Left lung (tissue), 10 donors: ENCODE data around the gene KANK3. TPM values are rescaled to one million over a fixed set of nuclear protein-coding genes. Genes with fewer than 3 reads are reported as not detected.

Experiments used
- ATAC-seq: fragments of 200-7000 bp; cut with Tn5 transposase; one replicate; pipeline ENCODE4 v1.9.1; 2020; ENCODE audit warnings: moderate library complexity
- DNase-seq, 4 donors: peaks; one replicate each; pipeline ENCODE4 v3.0.0-alpha.2; 2013 to 2020
- H3K27ac ChIP-seq, 2 donors: fragments of 200-600 bp; sonication (generic) in 1 of 2; one replicate each; pipeline versions ENCODE4 v1.5.0 to v1.8.0; 2020 to 2021
- H3K27me3 ChIP-seq, 2 donors: fragments of 200-600 bp; sonication (generic) in 1 of 2; one replicate each; pipeline versions ENCODE4 v1.5.0 to v1.8.0; 2020 to 2021
- H3K36me3 ChIP-seq, 2 donors: fragments of 200-600 bp; sonication (generic) in 1 of 2; one replicate each; pipeline versions ENCODE4 v1.5.0 to v1.8.0; 2020 to 2021
- H3K4me1 ChIP-seq, 2 donors: fragments of 200-600 bp; one replicate each; pipeline ENCODE4 v1.8.0; 2021
- H3K4me3 ChIP-seq, 2 donors: fragments of 200-600 bp; sonication (generic) in 1 of 2; one replicate each; pipeline versions ENCODE4 v1.5.0 to v1.8.0; 2020 to 2021; ENCODE audit warnings: mild to moderate bottlenecking in 1 of 2
- H3K9me3 ChIP-seq, 2 donors: fragments of 200-600 bp; sonication (generic) in 1 of 2; one replicate each; pipeline versions ENCODE4 v1.5.0 to v1.8.0; 2020 to 2021
- CTCF ChIP-seq, 2 donors: fragments of 200-600 bp; sonication (generic) in 1 of 2; IDR thresholded peaks; one replicate each; pipeline versions ENCODE4 v1.5.0 to v1.8.0; 2021; ENCODE audit warnings: antibody characterized with exemption in 2 of 2
- intact Hi-C, 2 donors: fragments of 100-400 bp; cut with DNase I; formaldehyde crosslinking; loops; one replicate each; pipeline versions ENCODE4 v1.11.2 to v1.14.2; 2022
- polyA plus RNA-seq, 6 donors: library from polyadenylated mRNA; unstranded; fragments of 120-200 nt; gene quantifications; one replicate each; pipeline ENCODE4 v1.2.1, GENCODE V29; 2013; ENCODE audit not compliant: insufficient read length in 6 of 6
- total RNA-seq, 2 donors: library from RNA; stranded (reverse); fragmentation: NEBNext Ultra II Directional; extraction: Animal tissue kit (Norgen Biotek cat#: 25700); gene quantifications; one replicate each; pipeline ENCODE4 v1.2.1, GENCODE V29; 2021
- donor health status: DM: no; HTN: yes; CAD: no.
- donor health status: DM: no; HTN: no; CAD: no.

Gene KANK3
- total and polyA plus RNA-seq, 8 donors, result 14.4 to 29.0 (median 15.5) TPM

DNA sequence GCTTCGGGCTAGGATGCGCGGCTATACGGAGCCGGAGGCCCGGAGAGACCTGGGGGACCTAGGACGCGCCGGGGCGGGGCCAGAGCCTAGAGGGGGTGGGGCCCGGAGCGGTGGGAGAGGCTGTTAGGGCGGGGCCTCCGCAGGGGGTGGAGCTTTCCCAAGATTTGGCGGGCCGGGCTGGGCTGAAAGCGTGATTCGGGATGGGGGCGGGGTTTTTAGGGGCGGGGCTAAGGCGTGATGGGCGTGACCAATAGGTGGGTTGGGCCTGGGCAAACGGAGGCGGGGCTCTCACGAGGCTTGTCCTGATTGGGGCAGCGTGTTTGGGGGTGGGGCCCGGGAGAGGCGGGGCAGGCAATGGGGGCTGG, 47.5 kb upstream of the KANK3 start:
- peak; percentile 66 to 98 (median 92) for DNase-seq
- ATAC-seq, result peak; percentile 84
- Histone ChIP-seq H3K27me3 (no peaks in the 10 kb centered on the region), H3K36me3 (no peaks in the 10 kb centered on the region), H3K4me1 (peaks cover 27 to 53% of the 10 kb centered on the region in 2 donors), H3K4me3 (peak overlapping the region; percentile 80 to 83), H3K27ac (peak overlapping the region; percentile 100), H3K9me3 (peaks cover 0 to 4% of the 10 kb centered on the region in 2 donors)
- TF ChIP-seq CTCF (IDR thresholded peaks at IDR 0.05), result no peak
- intact Hi-C loops, result no loop called here

- Histone ChIP-seq H3K4me1 (peaks cover 24 to 53% of the 10 kb centered on the region in 2 donors), H3K27me3 (no peaks in the 10 kb centered on the region), H3K4me3 (peak within 1 kb of the TSS; percentile 80 to 83), H3K36me3 (no peaks in the 10 kb centered on the region), H3K9me3 (peaks cover 0 to 4% of the 10 kb centered on the region in 2 donors), H3K27ac (peak within 1 kb of the TSS; percentile 100)
- ATAC-seq (peak; percentile 93), DNase-seq (peak; percentile 97 to 100 (median 100))
- no peak for TF ChIP-seq CTCF (IDR thresholded peaks at IDR 0.05)
- intact Hi-C loops, result no loop called here
Measured at GRCh38 chr19:8389891-8390616, 47.0 kb upstream of the KANK3 start, which contains the start of gene RAB11B. Gene RAB11B, plus strand, starts transcription at chr19:8390360. Its CDS starts 57 bp downstream, at chr19:8390417.

DNA sequence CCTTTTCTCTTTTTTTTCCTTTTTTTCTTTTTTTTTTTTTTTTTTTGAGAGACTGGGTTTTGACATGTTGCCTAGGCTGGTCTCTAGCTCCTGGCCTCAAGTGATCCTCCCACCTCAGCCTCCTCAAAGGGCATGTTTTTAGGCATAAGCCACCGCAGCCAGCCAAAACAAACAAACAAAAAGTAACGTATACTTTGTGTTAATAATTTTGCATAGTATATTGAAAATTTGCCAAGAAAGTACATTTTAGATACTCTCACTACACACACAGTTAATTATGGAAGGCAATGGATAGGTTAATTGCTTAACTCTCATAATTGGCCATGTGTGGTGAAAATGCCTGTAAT, 45.5 kb upstream of the KANK3 start:
- H3K4me3 ChIP-seq, result no peak overlapping the region
- ATAC-seq (no peak), DNase-seq (no peak)
- H3K36me3 ChIP-seq, result no peaks in the 10 kb centered on the region
- no peaks in the 10 kb centered on the region for H3K27me3 ChIP-seq
- no peak for TF ChIP-seq CTCF (IDR thresholded peaks at IDR 0.05)
- peaks cover 12 to 49% of the 10 kb centered on the region in 2 donors for H3K4me1 ChIP-seq
- H3K9me3 ChIP-seq, result peaks cover 0 to 4% of the 10 kb centered on the region in 2 donors
- H3K27ac ChIP-seq, result no peak overlapping the region
- intact Hi-C loops, result no loop called here

DNA sequence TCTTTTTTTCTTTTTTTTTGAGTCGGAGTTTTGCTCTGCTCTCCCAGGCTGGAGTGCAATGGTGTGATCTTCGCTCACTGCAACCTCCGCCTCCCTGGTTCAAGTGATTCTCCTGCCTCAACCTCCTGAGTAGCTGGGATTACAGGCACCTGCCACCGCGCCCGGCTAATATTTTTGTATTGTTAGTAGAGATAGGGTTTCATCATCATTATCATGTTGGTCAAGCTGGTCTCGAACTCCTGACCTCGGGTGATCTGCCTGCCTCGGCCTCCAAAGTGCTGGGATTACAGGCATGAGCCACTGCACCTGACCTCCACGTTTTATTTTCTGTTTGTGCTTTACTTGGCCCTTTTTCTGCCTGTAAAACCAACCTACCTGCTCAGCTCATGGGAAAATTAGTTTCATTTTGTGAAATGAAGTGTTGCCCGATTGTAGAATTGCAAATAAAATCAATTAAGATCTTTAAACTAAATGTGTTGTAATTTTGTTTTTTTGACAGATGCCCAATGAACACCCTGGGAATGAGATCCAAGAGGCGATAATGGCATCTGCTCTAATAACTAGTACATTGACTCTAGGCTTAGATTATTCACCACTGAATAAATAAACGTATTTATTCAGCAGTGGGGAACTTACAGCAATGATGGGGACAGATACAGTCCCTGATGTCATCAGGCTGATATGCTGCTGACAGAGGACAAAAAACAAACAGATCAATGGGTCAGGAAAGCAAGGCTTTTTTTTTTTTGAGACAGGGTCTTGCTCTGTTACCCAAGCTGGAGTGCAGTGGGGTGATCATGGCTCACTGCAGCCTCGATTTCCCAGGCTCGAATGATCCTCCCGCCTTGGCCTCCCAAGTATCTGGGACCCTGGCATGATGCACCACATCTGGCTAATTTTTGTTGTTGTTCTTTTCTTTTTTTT, 44.9 kb upstream of the KANK3 start:
- Histone ChIP-seq H3K27ac (no peak overlapping the region), H3K4me1 (peaks cover 12 to 43% of the 10 kb centered on the region in 2 donors)
- intact Hi-C loops, result no loop called here

More for the DNA sequence above, 44.9 kb upstream of the KANK3 start:
- TF ChIP-seq CTCF (IDR thresholded peaks at IDR 0.05), result no peak
- H3K9me3 ChIP-seq, result peaks cover 0 to 4% of the 10 kb centered on the region in 2 donors
- H3K27me3 ChIP-seq, result no peaks in the 10 kb centered on the region
- DNase-seq (no peak), ATAC-seq (no peak)
- no peaks in the 10 kb centered on the region for H3K36me3 ChIP-seq
- H3K4me3 ChIP-seq, result no peak overlapping the region
